ENCODE results near the gene TPST2. TPM values are rescaled to one million over a fixed set of nuclear protein-coding genes. Genes with fewer than 3 reads are reported as not detected.

Gene TPST2
- total and polyA plus RNA-seq, 2 donors (not counting 3 experiments of a cell fraction or from before 2014, with no cell fraction given): 49.4 to 121 TPM

- Histone ChIP-seq H3K36me3 (ENCODE audit: control insufficient read depth in 2 of 2, extremely low read depth in 1 of 2, insufficient read depth in 2 of 2, low read length in 2 of 2) (peaks cover 0 to 3% of the 10 kb centered on the region in 2 experiments), H3K9me1 (replicated peaks; ENCODE audit: control insufficient read depth, extremely low read depth, insufficient read depth, low read length) (no peaks in the 10 kb centered on the region), H3K79me2 (ENCODE audit: control insufficient read depth, insufficient read depth, low read length) (peaks cover 18% of the 10 kb centered on the region), H3K27me3 (ENCODE audit: control insufficient read depth in 2 of 2, insufficient read depth in 2 of 2, low read length in 2 of 2) (no peaks in the 10 kb centered on the region), H3K4me1 (ENCODE audit: control insufficient read depth, extremely low read depth, insufficient read depth, low read length) (peaks cover 25% of the 10 kb centered on the region), H3K9me3 (replicated peaks; ENCODE audit: control insufficient read depth, insufficient read depth, low read length) (no peaks in the 10 kb centered on the region), H3K4me2 (ENCODE audit: insufficient read depth, low read length) (no peak overlapping the region), H2AFZ (ENCODE audit: low read depth, low read length) (no peak overlapping the region), H3K9ac (replicated peaks; ENCODE audit: extremely low read depth, insufficient read depth, low read length) (no peak overlapping the region), H3K27ac (ENCODE audit: insufficient read depth, low read depth, low read length) (no peak overlapping the region), H3K4me3 (replicated peaks in 1 of 3; ENCODE audit: insufficient read depth in 1 of 3, low read depth in 1 of 3, low read length in 3 of 3) (no peak overlapping the region), H4K20me1 (replicated peaks; ENCODE audit: control insufficient read depth, extremely low read depth, insufficient read depth, low read length) (no peaks in the 10 kb centered on the region)
- dilution Hi-C loops (cut with MboI; ENCODE audit: extremely low pct_ligation_motif_present, low sequenced_read_pairs) (no loop called here), intact Hi-C loops (cut with micrococcal nuclease) (no loop called here)
- TF ChIP-seq POLR2A (IDR thresholded peaks at IDR 0.05; ENCODE audit: low read depth, low read length) (no peak), EZH2 (IDR thresholded peaks at IDR 0.05; ENCODE audit: borderline replicate concordance, low read depth, low read length, severe bottlenecking) (no peak), POLR2AphosphoS5 (IDR thresholded peaks at IDR 0.05; ENCODE audit: insufficient read depth, low read depth, low read length) (no peak), FOS (IDR thresholded peaks at IDR 0.05; ENCODE audit: borderline replicate concordance, insufficient read depth, low read length) (no peak), MYC (IDR thresholded peaks at IDR 0.05; ENCODE audit: low read depth, low read length) (no peak), CTCF (IDR thresholded peaks at IDR 0.05; ENCODE audit: extremely low read depth in 1 of 2, insufficient read depth in 1 of 2, low read depth in 1 of 2, low read length in 2 of 2) (no peak), JUN (IDR thresholded peaks at IDR 0.05; ENCODE audit: borderline replicate concordance, insufficient read depth, insufficient read length, low read depth) (no peak), GATA2 (IDR thresholded peaks at IDR 0.05; ENCODE audit: insufficient read depth, insufficient read length, low read depth, low read length) (no peak), MAX (IDR thresholded peaks at IDR 0.05; ENCODE audit: insufficient read depth, insufficient read length) (no peak)
- FAIRE-seq (no peak), DNase-seq (ENCODE audit: low read depth, low spot score) (no peak)
- BruUV-seq (replicated peaks): no TSS peak
- CTCF ChIA-PET: interaction anchor here (0.7 kb wide), 1 partner anchor 74 kb away, joined by 3 read pairs; no protein-coding TSS in a partner anchor
- POLR2A ChIA-PET: interaction anchor here (0.6 kb wide), 1 partner anchor 25 kb away, joined by 4 read pairs; no protein-coding TSS in a partner anchor
These were observed 19.8 kb downstream of the TPST2 start for GRCh38 chr22:26570115-26570514.
